Forelimb muscle (tissue), 1 donor: Measurements from ENCODE around the gene TREML4. TPM values are rescaled to one million over a fixed set of nuclear protein-coding genes. Genes with fewer than 3 reads are reported as not detected.
"Not testable (repeated sequence)": the region's sequence is repeated elsewhere in the genome, so short reads cannot be mapped to it uniquely, and the experiment has no call there.

ENCODE experiments used
- DNase-seq: peaks from one replicate; pipeline ENCODE4 v3.0.0-alpha.2; 2013; ENCODE audit warnings: low read depth
- polyA plus RNA-seq: library from polyadenylated mRNA; unstranded; fragments of 120-200 nt; gene quantifications from one replicate; pipeline ENCODE4 v1.2.1, GENCODE V29; 2013; ENCODE audit not compliant: insufficient read length

Gene TREML4
- polyA plus RNA-seq, 1 donor, result not detected

GRCh38 chr6:41204156-41204555 lies 24.0 kb upstream of the TREML4 start:
- no peak for DNase-seq

GRCh38 chr6:41208439-41209106 lies 19.6 kb upstream of the TREML4 start:
- DNase-seq, result no peak

GRCh38 chr6:41209547-41210320 lies 18.4 kb upstream of the TREML4 start:
- no peak for DNase-seq

- no peak for DNase-seq
Measured at GRCh38 chr6:41214559-41215238, 13.4 kb upstream of the TREML4 start.

- DNase-seq, result no peak
Measured at GRCh38 chr6:41215777-41216176, 12.4 kb upstream of the TREML4 start.

GRCh38 chr6:41216616-41217015 lies 11.5 kb upstream of the TREML4 start:
- DNase-seq, result no peak

- no peak for DNase-seq
Measured at GRCh38 chr6:41222045-41222444, 6.1 kb upstream of the TREML4 start.

GRCh38 chr6:41222513-41222912 lies 5.6 kb upstream of the TREML4 start:
- DNase-seq, result no peak

- DNase-seq, result no peak
Measured at GRCh38 chr6:41224800-41225199, 3.3 kb upstream of the TREML4 start.

GRCh38 chr6:41226752-41227151 lies 1.4 kb upstream of the TREML4 start:
- DNase-seq, result no peak

- DNase-seq, result no peak
Measured at GRCh38 chr6:41228616-41229015, 467 bp downstream of the TREML4 start.

GRCh38 chr6:41229721-41230120 lies 1.6 kb downstream of the TREML4 start:
- DNase-seq, result no peak

GRCh38 chr6:41231246-41231645 lies 3.1 kb downstream of the TREML4 start:
- DNase-seq, result no peak

GRCh38 chr6:41232667-41233066 lies 4.5 kb downstream of the TREML4 start:
- DNase-seq, result no peak

- no peak for DNase-seq
Measured at GRCh38 chr6:41236276-41236675, 8.1 kb downstream of the TREML4 start.

- no peak for DNase-seq
Measured at GRCh38 chr6:41237128-41237527, 9.0 kb downstream of the TREML4 start.

- DNase-seq, result no peak
Measured at GRCh38 chr6:41239467-41240159, 11.5 kb downstream of the TREML4 start.

GRCh38 chr6:41246529-41246928 lies 18.4 kb downstream of the TREML4 start:
- DNase-seq, result not testable (repeated sequence)

- no peak for DNase-seq
Measured at GRCh38 chr6:41247288-41247865, 19.2 kb downstream of the TREML4 start.

- DNase-seq, result no peak
Measured at GRCh38 chr6:41247882-41248705, 19.9 kb downstream of the TREML4 start.
